ENCODE measurements around the gene NEUROD2. TPM values are rescaled to one million over a fixed set of nuclear protein-coding genes. Genes with fewer than 3 reads are reported as not detected.
A peak's percentile ranks its signal among the peaks of the same experiment; 100 is the strongest.

The NEUROD2 gene
- total RNA-seq: 0.02 TPM in 1 of 2 replicates, not detected in the other

DNA sequence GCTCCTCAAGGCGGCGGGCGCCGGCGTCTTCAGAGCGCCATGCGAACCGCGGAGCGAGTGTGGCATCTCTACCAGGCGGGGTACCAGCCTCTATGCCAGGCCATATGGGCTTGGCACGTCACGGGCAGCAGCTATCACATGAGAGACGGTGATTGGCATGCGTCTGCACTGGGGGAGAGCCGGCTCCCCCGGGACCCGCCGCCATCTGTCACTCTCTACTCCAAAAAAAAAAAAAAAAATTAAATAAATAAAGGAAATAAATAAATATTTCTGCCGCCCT lies at the start of gene NEUROD2:
NEUROD2 (minus strand) TSS at position 70 of the 280 bp plus-strand sequence. CDS start 1,321 bp downstream, outside the sequence.
- intact Hi-C loops (cut with micrococcal nuclease): no loop called here
- Mint-ChIP-seq H3K27me3 (peaks cover 46% of the 10 kb centered on the region), H3K27ac (no peak within 1 kb of the TSS), H3K9me3 (no peaks in the 10 kb centered on the region), H3K4me1 (peaks cover 30% of the 10 kb centered on the region), H3K4me3 (peak within 1 kb of the TSS; percentile 44), H3K36me3 (ENCODE audit: low read depth) (no peaks in the 10 kb centered on the region)
- ChIA-PET POLR2A (interaction anchor here (0.7 kb wide), 2 partner anchors 819 to 1842 kb away, joined by 3 to 4 read pairs; no protein-coding TSS in a partner anchor), CTCF (interaction anchor here (1.2 kb wide), 1 partner anchor 14 kb away, joined by 5 read pairs; no protein-coding TSS in a partner anchor)
- DNase-seq (no peak), ATAC-seq (ENCODE audit: low read depth) (no peak)
- TF ChIP-seq, protein P1, sequence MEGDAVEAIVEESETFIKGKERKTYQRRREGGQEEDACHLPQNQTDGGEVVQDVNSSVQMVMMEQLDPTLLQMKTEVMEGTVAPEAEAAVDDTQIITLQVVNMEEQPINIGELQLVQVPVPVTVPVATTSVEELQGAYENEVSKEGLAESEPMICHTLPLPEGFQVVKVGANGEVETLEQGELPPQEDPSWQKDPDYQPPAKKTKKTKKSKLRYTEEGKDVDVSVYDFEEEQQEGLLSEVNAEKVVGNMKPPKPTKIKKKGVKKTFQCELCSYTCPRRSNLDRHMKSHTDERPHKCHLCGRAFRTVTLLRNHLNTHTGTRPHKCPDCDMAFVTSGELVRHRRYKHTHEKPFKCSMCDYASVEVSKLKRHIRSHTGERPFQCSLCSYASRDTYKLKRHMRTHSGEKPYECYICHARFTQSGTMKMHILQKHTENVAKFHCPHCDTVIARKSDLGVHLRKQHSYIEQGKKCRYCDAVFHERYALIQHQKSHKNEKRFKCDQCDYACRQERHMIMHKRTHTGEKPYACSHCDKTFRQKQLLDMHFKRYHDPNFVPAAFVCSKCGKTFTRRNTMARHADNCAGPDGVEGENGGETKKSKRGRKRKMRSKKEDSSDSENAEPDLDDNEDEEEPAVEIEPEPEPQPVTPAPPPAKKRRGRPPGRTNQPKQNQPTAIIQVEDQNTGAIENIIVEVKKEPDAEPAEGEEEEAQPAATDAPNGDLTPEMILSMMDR (IDR thresholded peaks at IDR 0.05): no peak

DNA sequence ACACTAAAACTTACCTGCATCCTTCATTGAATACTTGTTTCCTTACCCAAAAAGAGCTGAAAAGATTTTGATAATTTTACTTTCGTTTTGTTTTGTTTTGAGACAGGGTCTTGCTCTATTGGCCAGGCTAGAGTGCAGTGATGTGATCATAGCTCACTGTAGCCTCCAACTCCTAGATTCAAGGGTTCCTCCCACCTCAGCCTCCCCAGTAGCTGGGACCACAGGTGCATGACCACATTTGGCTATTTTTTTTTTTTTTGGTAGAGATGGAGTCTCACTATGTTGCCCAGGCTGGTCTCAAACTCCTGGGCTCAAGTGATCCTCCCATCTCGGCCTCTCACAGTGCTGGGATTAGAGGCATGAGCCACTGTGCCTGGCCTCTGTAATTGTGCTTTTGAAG lies 47.4 kb upstream of the NEUROD2 start:
- CTCF ChIA-PET: interaction anchor here (0.7 to 2.6 kb wide), 11 partner anchors 11 to 104 kb away, joined by 3 to 16 read pairs (median 6); partner anchors contain the start of gene TCAP
- intact Hi-C loops (cut with micrococcal nuclease): no loop called here
- Mint-ChIP-seq H3K9me3 (no peaks in the 10 kb centered on the region), H3K36me3 (ENCODE audit: low read depth) (peaks cover 37% of the 10 kb centered on the region), H3K4me3 (no peak overlapping the region), H3K4me1 (peaks cover 42% of the 10 kb centered on the region), H3K27me3 (no peaks in the 10 kb centered on the region), H3K27ac (no peak overlapping the region)
- no peak for ATAC-seq (ENCODE audit: low read depth)
- no peak for DNase-seq
- TF ChIP-seq, protein P1 (IDR thresholded peaks at IDR 0.05): no peak
- POLR2A ChIA-PET: interaction anchor here (1.2 to 1.4 kb wide), 2 partner anchors 10 to 98 kb away, joined by 3 to 4 read pairs; partner anchors contain the start of gene TCAP

DNA sequence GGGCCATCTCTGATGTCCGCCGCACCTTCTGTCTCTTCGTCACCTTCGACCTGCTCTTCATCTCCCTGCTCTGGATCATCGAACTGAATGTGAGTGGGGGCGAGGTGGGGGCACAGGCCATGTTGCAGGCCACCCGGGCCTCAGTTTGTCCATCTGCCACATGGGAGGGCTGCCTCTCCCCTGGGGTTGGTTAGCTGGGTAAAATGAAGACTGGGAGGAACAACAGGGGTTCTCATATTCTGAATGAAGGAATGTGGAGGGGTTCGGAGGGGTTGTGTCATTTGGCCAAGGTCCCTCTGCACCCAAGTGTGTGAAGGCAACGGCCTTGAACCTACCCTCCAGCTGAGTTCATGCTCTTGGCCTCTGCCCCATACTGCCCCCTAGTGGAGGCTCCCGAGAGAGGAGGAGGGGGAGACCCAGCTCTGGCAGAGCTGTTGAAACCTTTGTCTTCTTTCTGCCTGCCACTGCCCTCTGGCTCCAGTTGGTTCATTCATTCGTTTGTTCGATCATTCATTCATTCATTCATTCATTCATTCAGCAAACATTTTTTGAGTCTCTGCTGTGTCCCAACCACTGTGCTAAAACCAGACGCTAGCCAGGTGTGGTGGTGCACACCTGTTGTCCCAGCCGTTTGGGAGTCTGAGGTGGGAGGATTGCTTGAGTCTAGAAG lies 46.1 kb upstream of the NEUROD2 start:
- DNase-seq: no peak
- CTCF ChIA-PET: interaction anchor here (0.6 to 2.6 kb wide), 19 partner anchors 10 to 167 kb away, joined by 3 to 16 read pairs (median 4); partner anchors contain the start of genes MIEN1, PNMT and TCAP
- TF ChIP-seq, protein P1 (IDR thresholded peaks at IDR 0.05): no peak
- peaks cover 41% of the 10 kb centered on the region for H3K36me3 Mint-ChIP-seq (ENCODE audit: low read depth)
- intact Hi-C loops (cut with micrococcal nuclease): no loop called here
- no peak overlapping the region for H3K4me3 Mint-ChIP-seq
- H3K27me3 Mint-ChIP-seq: no peaks in the 10 kb centered on the region
- H3K27ac Mint-ChIP-seq: no peak overlapping the region
- peaks cover 33% of the 10 kb centered on the region for H3K4me1 Mint-ChIP-seq
- peak; percentile 75 for ATAC-seq (ENCODE audit: low read depth)
- H3K9me3 Mint-ChIP-seq: no peaks in the 10 kb centered on the region
- POLR2A ChIA-PET: interaction anchor here (1.2 kb wide), 1 partner anchor 99 kb away, joined by 3 read pairs; no protein-coding TSS in a partner anchor

DNA sequence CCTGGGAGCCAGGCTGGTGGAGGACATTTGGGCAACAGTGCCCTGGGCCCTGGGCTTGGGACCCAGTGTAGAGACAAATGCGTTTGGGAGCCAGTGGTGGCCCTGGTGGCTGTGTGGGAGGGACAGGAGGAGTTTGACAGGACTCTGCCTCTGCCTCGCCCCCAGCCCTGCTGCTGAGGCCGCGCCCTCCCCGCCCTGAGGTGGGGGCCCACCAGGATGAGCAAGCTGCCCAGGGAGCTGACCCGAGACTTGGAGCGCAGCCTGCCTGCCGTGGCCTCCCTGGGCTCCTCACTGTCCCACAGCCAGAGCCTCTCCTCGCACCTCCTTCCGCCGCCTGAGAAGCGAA lies 45.6 kb upstream of the NEUROD2 start:
- Mint-ChIP-seq H3K27me3 (no peaks in the 10 kb centered on the region), H3K4me1 (peaks cover 28% of the 10 kb centered on the region), H3K36me3 (ENCODE audit: low read depth) (peaks cover 42% of the 10 kb centered on the region), H3K9me3 (no peaks in the 10 kb centered on the region), H3K4me3 (no peak overlapping the region), H3K27ac (no peak overlapping the region)
- TF ChIP-seq, protein P1 (IDR thresholded peaks at IDR 0.05): no peak
- CTCF ChIA-PET: interaction anchor here (0.8 to 2.6 kb wide), 17 partner anchors 10 to 106 kb away, joined by 3 to 16 read pairs (median 5); partner anchors contain the start of genes MIEN1, PNMT and TCAP
- POLR2A ChIA-PET: interaction anchor here (1.0 kb wide), 1 partner anchor 14 kb away, joined by 5 read pairs; no protein-coding TSS in a partner anchor
- intact Hi-C loops (cut with micrococcal nuclease): no loop called here
- DNase-seq (no peak), ATAC-seq (ENCODE audit: low read depth) (no peak)

DNA sequence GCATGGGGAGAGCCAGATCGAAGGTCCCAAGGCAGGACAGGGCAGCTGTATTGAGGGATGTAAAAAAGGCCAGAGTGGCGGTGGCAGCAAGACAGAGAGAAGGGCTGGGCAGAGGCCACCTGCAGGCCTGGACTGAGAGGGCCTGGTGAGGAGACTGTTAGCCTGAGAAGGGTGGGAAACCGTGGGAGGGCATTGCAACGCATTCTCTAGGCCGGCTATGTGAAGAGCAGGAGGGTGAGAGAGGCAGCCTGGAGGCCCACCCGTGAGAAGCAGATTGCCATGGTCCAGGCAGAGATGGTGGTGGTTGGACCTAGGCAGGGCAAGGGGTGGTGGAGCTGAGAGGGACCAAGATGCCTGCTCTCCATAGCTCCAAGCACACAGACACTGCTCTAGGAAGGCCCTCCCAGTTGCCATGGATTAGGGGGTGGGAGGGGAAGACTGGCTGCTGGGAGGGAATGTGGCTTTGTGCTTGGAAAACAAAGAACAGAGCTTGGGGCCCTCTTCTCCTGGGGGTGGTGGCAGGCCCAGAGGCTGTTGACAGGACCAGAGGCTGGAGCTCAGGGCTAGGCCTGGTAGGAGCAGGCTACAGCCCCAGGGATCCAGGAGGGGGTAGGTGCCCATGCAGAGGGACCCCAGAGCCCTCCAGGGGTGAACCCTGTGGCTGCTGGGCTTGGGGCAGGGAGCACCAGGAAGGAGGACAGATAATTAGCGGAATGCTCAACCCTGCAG lies 45.0 kb upstream of the NEUROD2 start:
- Mint-ChIP-seq H3K9me3 (no peaks in the 10 kb centered on the region), H3K4me1 (peaks cover 23% of the 10 kb centered on the region), H3K27ac (no peak overlapping the region), H3K36me3 (ENCODE audit: low read depth) (peaks cover 39% of the 10 kb centered on the region), H3K27me3 (no peaks in the 10 kb centered on the region), H3K4me3 (no peak overlapping the region)
- TF ChIP-seq, protein P1 (IDR thresholded peaks at IDR 0.05): no peak
- POLR2A ChIA-PET: interaction anchor here (0.9 to 1.0 kb wide), 2 partner anchors 15 to 36 kb away, joined by 3 to 5 read pairs; no protein-coding TSS in a partner anchor
- CTCF ChIA-PET: interaction anchor here (0.9 to 2.6 kb wide), 8 partner anchors 10 to 48 kb away, joined by 3 to 14 read pairs (median 4); partner anchors contain the start of gene PNMT
- DNase-seq (no peak), ATAC-seq (ENCODE audit: low read depth) (no peak)
- intact Hi-C loops (cut with micrococcal nuclease): no loop called here
